Muscle of leg (tissue), 11 donors: Measurements from ENCODE around the gene LRP5. TPM values are rescaled to one million over a fixed set of nuclear protein-coding genes. Genes with fewer than 3 reads are reported as not detected.

Experiments used
- DNase-seq: peaks from one replicate; pipeline ENCODE4 v3.0.0; 2013
- H3K27ac ChIP-seq: one replicate; pipeline ENCODE4 v1.5.1; 2013; ENCODE audit warnings: mild to moderate bottlenecking, low read length, control low read depth
- H3K27me3 ChIP-seq: one replicate; pipeline ENCODE4 v1.6.1; 2013; ENCODE audit warnings: low read length; ENCODE audit not compliant: control insufficient read depth, insufficient read depth
- H3K36me3 ChIP-seq: one replicate; pipeline ENCODE4 v1.6.1; 2013; ENCODE audit warnings: low read length; ENCODE audit not compliant: control insufficient read depth, insufficient read depth
- H3K4me1 ChIP-seq: one replicate; pipeline ENCODE4 v1.6.1; 2013; ENCODE audit warnings: low read length; ENCODE audit not compliant: control insufficient read depth, insufficient read depth
- H3K4me3 ChIP-seq: one replicate; pipeline ENCODE4 v1.5.1; 2013; ENCODE audit warnings: low read length, control low read depth
- H3K9me3 ChIP-seq: replicated peaks from 2 replicates; pipeline ENCODE4 v1.6.1; 2013; ENCODE audit warnings: low read depth, low read length; ENCODE audit not compliant: control insufficient read depth
- WGBS: methylation state at CpG from one replicate; pipeline ENCODE4 v1.1.5; 2013; ENCODE audit warnings: missing lambda C conversion rate; ENCODE audit not compliant: insufficient coverage; 5-methylcytosine and 5-hydroxymethylcytosine counted together
- polyA plus RNA-seq, 8 donors: library from polyadenylated mRNA; unstranded; fragments of 120-200 nt; gene quantifications; one replicate each; pipeline versions ENCODE4 v1.2.1 to v1.2.3, GENCODE V29; 2013; ENCODE audit warnings: inconsistent platforms in 1 of 8, low replicate concordance in 1 of 8; ENCODE audit not compliant: insufficient read length in 8 of 8, insufficient read depth in 1 of 8
- total RNA-seq: library from RNA; stranded (reverse); fragments of 120-200 nt; gene quantifications from one replicate; pipeline ENCODE4 v1.2.4, GENCODE V29; 2013

The LRP5 gene
- total and polyA plus RNA-seq, 9 donors, result 30.9 to 70.0 (median 65.1) TPM

DNA sequence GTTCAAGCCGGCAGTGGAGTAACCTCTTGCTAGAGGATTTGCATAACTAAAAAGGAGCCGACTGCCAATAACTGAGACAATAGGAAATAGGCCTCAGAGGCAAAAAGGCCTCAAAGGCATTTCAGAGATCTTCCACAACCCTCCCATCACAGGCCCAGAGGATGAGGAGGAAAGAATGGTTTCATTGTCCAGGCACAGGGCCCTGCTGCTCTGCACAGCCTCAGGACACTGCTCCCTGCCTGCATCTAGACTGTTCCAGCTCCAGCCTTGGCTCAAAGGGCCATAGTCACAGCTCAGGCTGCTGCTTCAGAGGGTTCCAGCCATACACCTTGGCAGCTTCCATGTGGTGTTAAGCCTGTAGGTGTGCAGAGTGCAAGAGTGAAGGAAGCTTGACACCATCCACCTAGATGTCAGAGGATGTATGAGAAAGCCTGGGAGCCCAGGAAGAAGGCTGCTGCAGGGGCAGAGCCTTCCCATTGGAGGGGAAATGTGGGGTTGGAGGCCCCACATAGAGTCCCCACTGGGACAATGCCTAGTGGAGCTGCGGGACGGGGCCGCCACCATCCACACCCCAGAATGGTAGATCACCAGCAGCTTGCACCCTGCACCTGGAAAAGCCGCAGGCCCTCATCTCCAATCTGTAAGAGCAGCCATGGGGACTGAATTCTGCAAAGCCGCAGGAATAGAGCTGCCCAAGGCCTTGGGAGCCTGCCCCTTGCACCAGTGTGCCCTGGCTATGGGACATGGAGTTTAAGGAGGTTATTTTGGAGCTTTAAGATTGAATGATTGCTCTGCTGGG is 8.2 kb upstream of the LRP5 start:
- Histone ChIP-seq H3K27ac (no peak overlapping the region), H3K36me3 (no peaks in the 10 kb centered on the region), H3K27me3 (no peaks in the 10 kb centered on the region), H3K4me3 (no peak overlapping the region), H3K9me3 (peaks cover 3% of the 10 kb centered on the region), H3K4me1 (peaks cover 14% of the 10 kb centered on the region)
- 93% methylated on average over 3 of the region's 7 CpGs for WGBS
- DNase-seq, result no peak

DNA sequence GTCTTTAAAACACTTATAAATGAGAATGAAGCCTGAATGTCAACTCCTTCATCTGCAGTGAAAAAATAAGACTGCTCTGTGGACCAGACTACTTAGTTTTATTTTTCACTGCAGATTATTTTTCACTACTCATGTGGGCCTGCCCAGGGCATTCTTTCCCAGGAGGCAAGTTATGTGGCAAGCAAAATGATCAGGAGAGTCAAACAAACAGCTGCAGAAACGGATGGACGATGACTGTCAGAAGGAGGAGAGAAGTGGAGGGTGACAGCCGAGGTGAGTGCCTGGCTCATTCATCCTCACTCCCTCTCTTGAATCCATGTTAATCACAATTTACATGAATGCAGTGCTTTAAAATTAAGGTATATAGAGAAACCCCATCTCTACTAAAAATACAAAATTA is 5.8 kb upstream of the LRP5 start:
- peaks cover 3% of the 10 kb centered on the region for H3K9me3 ChIP-seq
- H3K27ac ChIP-seq, result no peak overlapping the region
- no peaks in the 10 kb centered on the region for H3K27me3 ChIP-seq
- peaks cover 16% of the 10 kb centered on the region for H3K4me1 ChIP-seq
- H3K4me3 ChIP-seq, result no peak overlapping the region
- H3K36me3 ChIP-seq, result no peaks in the 10 kb centered on the region
- no CpG with 5 or more reads among the region's 3 CpGs for WGBS
- no peak for DNase-seq

DNA sequence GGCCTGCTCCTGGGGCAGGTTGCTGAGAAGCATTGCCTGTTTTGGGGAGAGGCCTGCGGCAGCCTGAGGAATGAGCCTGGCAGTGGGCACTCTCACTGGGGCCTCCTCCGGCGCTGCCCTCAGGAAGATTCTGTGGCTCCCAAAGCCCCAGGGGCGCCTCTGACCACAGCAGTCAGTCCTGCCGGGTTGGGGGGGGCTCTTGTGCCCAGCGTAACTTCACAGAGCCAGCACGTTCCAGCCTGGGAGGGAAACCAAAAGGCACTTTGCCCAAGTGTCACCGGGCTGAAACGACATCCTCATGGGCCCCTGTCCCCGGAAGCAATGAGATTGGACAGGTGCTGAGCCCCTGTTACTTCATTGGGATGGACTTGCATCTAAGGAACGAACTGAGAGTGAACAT is 4.3 kb upstream of the LRP5 start:
- H3K4me3 ChIP-seq, result no peak overlapping the region
- peaks cover 14% of the 10 kb centered on the region for H3K4me1 ChIP-seq
- 51% methylated on average over 11 of the region's 11 CpGs for WGBS
- peak; percentile 35 for DNase-seq
- H3K9me3 ChIP-seq, result peaks cover 3% of the 10 kb centered on the region
- no peaks in the 10 kb centered on the region for H3K27me3 ChIP-seq
- H3K36me3 ChIP-seq, result no peaks in the 10 kb centered on the region
- H3K27ac ChIP-seq, result peak overlapping the region; percentile 29

DNA sequence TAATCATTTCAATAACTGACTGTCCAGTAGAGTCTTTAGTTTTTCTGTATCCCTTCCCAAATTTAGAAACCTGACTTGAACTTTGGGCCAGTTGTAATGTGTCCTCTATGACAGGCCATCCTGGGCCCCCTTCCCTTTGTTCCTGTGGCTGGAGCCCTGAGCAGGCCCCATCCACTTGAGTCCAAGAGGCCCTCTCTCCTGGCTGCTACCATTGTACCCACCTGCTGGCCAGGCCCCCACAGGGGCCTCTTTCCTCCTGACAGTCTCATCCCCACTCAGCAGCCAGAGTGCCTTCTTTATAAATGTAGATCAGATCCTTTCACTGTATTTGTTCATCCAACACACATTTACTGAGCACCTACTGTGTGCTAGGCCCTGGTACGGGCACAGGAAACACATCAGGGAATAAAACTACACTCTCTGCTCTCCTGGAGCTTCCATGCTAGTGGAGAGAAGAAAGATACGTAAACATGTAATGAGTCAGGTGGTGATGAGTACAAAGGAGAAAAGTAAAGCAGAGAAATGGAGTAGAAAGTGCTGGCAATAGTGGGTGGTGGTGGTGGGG is 2.7 kb upstream of the LRP5 start:
- no peak for DNase-seq
- Histone ChIP-seq H3K36me3 (no peaks in the 10 kb centered on the region), H3K9me3 (no peaks in the 10 kb centered on the region), H3K27ac (no peak overlapping the region), H3K4me3 (no peak overlapping the region), H3K27me3 (peaks cover 3% of the 10 kb centered on the region), H3K4me1 (peaks cover 29% of the 10 kb centered on the region)
- 88% methylated on average over 1 of the region's 2 CpGs for WGBS

DNA sequence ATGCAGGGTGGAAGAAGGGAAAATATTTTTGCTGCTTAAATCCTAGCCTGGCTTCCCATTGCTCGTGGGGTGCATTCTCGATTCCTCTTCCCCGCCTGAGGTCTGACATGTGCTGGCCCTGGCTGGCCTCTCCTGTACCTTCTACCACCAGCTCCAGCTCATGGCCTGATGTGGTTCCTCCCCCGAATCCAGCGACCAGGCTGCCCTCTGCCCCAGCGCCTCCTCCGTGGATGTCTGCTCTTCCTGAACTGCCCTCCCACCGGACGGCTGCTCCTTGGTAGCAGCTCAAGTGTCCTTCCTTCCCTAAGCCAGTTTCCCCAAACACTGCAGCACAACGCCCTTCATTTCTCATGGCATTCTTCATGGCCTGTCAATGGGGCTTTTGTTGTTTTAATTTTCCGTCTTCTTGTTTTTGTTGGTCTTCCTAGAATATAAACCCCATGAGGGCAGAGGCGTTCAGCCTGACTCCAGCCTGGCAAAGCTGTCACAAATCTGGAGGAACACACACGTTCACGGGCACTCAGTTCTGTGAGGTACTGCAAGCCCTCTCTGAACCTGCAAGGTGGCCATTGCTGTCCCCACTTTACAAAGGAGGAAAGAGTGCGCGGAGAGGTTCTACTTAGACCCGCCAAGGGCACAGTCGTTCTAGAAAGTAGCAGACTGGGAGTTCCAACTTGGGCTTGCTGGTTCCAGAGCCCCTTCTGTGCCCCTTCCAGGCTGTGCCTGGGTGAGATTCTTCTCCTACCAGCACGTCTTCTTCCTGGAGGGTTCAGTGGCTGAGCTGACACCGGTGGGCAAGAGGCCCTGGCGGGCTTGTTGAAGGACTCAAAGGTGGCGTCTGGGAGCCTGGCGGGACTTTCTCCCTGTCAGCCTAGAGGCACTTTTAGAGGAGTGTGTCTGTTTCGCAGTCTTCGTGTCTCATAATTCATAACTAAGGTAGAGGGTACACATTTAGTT is 953 bp upstream of the LRP5 start:
- Histone ChIP-seq H3K4me1 (peaks cover 45% of the 10 kb centered on the region), H3K36me3 (no peaks in the 10 kb centered on the region), H3K4me3 (no peak overlapping the region), H3K27me3 (peaks cover 3% of the 10 kb centered on the region), H3K9me3 (no peaks in the 10 kb centered on the region), H3K27ac (no peak overlapping the region)
- DNase-seq, result peak; percentile 27
- 60% methylated on average over 18 of the region's 25 CpGs for WGBS

DNA sequence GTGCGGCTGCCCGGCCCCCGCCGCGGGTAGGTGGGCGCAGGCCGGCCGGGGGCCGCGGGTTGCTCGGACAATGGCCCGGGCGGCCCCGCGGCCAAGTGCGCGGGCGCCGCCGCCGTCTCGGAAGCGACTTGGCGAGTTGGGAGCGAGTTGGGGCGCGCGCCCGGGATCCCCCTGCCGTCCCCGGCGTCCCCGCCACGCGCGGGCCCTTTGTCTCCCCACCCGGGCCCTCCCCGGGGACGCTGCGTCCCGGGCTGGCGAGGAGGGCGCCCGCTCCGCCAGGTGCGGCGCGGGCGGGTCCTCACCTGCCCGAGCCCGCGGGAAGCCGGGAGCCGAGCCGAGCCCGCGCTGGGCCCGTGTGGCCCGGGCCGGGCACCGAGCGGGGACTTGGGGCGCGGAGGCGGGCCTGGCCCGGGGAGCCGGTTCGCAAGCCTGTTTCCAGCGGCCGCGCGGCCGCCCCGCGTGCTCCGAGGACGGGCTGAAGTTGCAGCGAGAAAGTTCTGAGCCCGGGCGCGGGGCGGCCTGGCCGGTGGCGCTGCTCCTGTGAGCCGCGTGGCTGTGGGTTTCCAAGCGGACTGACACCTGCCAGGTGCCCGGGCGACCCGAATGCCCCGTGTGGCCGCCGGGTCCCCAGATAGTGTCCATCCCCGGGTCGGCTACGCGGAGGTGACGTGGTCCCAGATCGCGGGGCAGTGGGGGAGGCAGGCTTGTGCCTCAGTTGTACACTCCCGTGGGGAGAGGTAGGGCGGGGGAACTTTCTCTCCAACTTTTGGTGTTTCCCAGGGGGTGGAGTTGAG is 586 bp downstream of the LRP5 start:
- peaks cover 3% of the 10 kb centered on the region for H3K27me3 ChIP-seq
- WGBS, result under 1% methylated on average over 101 of the region's 102 CpGs
- no peaks in the 10 kb centered on the region for H3K36me3 ChIP-seq
- H3K4me1 ChIP-seq, result peaks cover 57% of the 10 kb centered on the region
- no peaks in the 10 kb centered on the region for H3K9me3 ChIP-seq
- peak overlapping the region; percentile 68 for H3K4me3 ChIP-seq
- DNase-seq, result peak; percentile 34
- peak overlapping the region; percentile 91 for H3K27ac ChIP-seq

DNA sequence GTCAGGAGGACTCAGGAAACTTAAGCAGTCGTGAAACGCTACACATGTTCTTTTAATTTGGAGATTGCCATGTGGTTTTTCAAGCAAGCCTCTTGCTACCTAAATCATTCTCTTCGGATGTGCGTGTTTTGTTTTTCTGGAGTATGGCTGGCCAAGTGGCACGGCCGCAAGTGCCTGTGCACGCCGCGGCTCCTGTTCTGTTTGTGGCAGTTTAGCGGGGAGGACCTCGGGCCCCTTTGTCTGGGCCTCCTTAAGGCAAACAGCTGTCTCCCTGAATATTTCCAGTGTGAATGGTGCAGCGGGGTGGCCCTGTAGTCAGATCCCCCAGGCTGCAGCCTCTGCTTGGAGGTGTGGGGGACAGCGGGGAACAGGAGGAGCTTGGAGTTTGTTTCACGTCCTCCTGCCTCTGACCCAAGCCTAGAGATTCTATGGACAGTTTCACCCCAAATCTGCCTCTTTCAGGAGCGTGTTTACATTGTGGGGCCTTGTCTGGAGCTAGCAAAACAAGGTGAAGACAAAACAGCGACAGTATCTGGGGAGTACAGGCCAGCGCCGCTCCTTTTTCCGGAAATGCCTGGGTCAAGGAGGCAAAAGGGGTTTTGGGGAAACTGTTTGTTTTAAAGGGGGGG is 1.3 kb downstream of the LRP5 start:
- Histone ChIP-seq H3K36me3 (no peaks in the 10 kb centered on the region), H3K9me3 (no peaks in the 10 kb centered on the region), H3K27me3 (peaks cover 3% of the 10 kb centered on the region), H3K27ac (peak overlapping the region; percentile 91), H3K4me1 (peaks cover 53% of the 10 kb centered on the region), H3K4me3 (peak overlapping the region; percentile 68)
- DNase-seq, result peak; percentile 73
- under 1% methylated on average over 12 of the region's 19 CpGs for WGBS

DNA sequence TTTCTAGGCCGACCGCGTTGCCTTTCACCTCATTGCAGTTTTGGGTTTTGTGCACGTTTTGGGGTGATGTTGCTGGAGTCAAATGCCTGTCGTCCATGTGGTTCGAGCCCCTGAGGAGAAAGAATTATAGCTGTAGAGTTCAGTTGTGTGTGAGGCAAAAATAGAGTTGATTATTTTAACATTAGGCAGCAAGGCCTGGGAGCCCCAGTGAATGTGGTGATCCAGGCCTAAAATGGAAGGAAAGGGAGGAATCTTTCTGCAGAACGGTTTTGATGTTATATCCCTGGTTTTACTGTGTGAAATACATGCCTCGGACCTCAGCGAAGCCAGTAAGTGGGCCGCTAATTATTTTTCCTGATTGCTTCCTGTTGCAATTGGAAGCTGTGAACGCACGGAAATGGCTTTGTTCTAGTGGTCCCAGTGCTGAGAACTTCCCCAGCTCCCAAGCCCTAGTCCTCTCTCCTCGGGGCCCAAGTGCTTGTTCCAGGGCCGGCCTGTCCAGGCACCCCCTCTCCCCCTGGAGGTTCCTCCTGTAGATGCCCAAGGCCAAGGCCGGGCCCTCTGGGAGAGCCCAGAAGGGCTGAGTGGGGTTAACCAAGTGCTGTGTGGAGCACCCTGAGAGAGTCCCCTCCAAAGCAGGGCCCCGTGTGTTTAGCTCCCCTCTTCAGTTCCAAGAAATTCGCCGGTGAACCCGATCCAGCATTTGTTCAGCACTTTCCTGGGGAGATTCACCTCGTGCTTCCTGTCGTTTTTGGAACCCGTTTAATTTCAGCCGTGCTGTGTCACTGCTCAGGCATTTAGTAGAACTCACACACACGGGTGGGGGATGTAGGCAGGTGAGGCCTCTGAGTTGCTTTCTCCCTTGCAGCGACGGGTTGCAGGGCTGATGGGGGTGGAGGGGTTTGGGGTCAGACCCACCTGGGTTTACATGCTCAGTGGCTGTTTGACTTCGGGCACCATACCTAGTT is 2.1 kb downstream of the LRP5 start:
- H3K27ac ChIP-seq, result peak overlapping the region; percentile 91
- peaks cover 3% of the 10 kb centered on the region for H3K27me3 ChIP-seq
- H3K9me3 ChIP-seq, result no peaks in the 10 kb centered on the region
- peaks cover 53% of the 10 kb centered on the region for H3K4me1 ChIP-seq
- no peaks in the 10 kb centered on the region for H3K36me3 ChIP-seq
- peak overlapping the region; percentile 68 for H3K4me3 ChIP-seq
- WGBS, result 5% methylated on average over 20 of the region's 27 CpGs
- DNase-seq, result peak; percentile 88
